HG03378 (cell line): Measurements from ENCODE around the gene CEACAM3.
"Not testable (repeated sequence)": the region's sequence is repeated elsewhere in the genome, so short reads cannot be mapped to it uniquely, and the experiment has no call there.

Experiments used
- ATAC-seq: cut with Tn5 transposase; IDR thresholded peaks from one replicate; pipeline ENCODE4 v1.9.1; 2021; ENCODE audit warnings: mild to moderate bottlenecking, moderate library complexity; ENCODE audit not compliant: unreplicated experiment

Gene CEACAM3

DNA sequence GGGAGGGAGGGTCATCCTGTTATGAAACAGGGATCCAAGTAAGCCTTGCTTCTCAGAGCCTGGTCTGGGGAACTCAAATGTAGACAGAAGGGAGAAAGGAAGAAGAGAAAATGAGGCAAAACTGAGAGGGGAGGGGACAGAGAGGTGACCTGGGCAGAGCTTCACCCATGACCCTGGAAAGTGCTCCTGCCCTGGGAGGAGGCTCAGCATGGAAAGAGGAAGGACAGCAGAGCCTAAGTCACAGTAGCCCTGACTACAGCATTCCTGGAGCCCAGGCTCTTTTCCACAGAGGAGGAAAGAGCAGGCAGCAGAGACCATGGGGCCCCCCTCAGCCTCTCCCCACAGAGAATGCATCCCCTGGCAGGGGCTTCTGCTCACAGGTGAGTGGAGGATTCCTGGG, at the start of gene CEACAM3:
Gene CEACAM3 (plus strand): TSS at position 226 of the 400 bp plus-strand sequence. CDS start 91 bp downstream, at position 317.
- no peak for ATAC-seq

DNA sequence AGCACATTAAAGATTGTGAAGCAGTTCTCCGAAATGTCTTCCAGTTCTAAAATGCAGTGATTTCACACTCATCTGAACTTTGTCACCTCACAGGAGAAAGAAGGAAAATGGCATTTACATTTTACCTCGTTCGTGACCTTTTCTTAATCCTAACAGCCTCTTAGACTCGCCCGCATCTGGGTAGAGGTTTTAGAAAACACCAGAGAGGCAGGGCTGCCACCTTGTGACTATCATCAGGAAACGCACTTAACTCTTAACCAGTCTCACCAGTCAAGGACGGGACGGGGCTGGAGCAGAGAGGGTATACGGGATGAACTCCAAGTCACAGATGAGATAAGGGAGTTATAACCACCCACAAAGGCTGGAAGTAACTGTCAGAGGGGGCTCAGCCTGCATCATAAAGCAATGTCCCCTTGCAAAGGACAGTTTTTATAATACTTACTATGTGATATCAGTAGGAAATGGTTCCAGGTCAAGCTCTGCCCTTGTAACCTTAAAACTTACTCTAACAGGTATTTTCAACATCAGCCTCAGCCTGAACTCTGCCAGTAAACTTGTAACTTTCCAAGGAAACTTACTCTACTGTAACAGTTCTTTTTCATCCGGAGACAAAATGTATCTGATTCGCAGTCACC, 49.7 kb upstream of the CEACAM3 start:
- no peak for ATAC-seq

DNA sequence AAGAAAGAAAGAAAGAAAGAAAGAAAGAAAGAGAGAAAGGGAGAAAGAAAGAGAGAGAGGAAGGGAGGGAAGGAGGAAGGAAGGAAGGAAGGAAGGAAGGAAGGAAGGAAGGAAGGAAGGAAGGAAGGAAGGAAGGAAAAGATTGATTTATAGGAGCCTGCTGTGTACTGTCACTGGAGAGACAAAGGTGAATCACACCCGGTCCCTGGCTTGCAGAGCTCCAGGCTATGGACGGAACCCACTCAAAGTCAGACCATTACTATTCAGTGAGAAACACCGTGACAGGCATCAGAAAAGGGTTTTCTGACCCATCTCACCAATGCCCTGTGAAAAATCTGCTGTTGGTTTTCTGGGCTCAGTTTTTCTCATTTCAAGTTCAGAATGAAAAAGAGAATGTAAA, 48.4 kb upstream of the CEACAM3 start:
- no peak for ATAC-seq

DNA sequence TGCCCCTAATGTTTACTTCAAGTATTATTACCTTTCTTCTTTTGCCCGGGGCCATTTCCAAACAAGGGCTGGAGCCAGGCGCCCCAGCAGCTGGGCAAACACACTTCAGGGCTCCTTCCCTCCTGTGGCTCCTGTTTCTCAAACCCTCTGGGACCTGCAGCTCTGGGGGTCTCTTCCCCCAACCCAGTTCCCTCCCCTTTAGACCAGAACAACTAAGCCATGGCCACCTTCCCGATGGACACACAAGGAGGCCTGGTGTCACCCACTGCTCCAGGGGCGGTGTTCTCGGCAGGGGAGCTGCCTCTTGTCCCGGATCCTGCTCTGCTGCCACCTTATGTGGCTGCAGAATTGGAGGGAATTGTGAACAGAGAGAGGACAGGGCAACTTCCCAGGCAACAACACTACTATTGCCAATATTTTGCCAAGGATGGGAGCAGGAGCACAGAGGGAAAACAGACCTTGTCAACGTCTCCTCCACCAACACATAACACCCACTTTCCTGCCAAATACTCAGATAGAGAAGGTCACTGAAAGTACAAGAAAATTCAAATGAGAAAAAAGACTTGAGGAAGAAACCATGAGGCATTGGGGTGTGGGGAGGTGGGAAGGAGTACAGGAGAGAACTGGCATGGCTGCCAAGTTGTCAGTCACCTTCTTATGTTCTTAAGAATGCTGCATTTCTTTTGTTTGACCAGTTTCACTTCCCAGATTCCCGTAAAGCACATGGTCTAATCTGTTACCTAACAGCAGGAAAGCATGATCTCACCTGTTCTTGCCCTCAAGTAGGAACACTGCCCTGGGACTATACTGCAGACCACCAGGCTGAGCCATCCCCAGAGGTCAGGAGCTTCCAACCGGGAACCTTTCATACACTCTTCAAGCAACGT, 45.9 kb upstream of the CEACAM3 start:
- ATAC-seq: not testable (repeated sequence)

DNA sequence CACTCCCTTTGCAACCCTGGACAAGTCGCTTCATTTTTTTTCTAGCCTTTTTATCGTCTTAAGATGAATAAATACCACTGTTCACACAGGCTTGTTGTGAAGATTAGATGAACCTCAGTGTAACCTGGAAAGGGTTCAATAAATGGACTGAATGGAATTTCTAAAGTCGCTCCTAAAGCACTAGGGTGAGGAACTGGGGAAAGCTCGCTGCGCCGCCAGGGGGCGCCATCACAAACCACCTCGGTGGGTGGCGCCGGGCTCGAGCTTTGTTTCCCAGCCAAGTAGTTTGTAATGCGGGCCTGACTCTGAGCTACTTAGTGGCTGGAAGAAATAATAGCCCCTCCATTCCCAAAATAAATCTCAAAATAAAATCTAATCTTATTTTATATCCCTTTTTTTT, 43.2 kb upstream of the CEACAM3 start:
- no peak for ATAC-seq

DNA sequence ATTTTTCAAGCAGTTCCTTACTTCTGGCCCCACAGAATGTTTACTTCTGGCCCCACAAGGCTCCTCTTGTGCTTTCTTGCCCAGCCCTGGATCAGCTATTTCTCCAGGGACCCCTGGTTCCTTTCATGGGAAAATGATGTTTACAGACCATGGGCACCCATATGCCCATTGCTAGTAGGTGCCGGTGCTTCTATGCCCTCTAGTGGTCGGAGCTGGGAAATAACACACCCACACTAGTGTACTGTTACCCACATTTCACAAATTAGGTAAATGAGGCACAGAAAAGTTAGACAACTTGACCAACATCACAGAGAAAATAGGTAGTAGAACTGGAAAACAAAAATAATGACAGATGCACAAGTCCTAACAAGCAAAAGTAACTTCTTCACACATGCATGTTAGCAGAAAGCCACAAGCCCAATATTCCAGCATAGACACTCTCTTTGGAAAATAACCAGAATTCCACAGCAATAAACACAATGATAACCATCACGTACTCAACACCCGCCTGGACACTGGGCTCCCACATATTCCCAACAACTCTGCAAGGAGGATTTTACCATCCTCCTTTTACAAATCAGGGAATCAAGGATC, 42.4 kb upstream of the CEACAM3 start:
- ATAC-seq: no peak

DNA sequence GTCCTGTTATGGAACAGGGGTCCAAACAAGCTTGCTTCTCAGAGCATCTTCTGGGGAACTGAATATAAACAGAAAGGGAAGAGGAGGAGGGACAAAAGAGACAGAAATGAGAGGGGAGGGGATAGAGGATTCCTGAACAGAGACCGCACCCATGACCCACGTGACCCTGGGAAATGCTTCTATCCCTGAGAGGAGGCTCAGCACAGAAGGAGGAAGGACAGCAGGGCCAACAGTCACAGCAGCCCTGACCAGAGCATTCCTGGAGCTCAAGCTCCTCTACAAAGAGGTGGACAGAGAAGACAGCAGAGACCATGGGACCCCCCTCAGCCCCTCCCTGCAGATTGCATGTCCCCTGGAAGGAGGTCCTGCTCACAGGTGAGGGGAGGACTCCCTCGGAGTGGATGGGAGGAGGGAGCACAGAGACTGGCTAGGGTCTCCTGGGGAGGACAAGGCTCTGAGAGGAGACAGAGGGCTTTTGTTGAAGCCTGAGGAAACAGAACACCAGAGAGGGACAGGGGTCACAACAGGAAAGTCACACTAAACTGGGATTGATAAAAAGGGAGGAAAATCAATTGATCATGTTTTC, 41.0 kb upstream of the CEACAM3 start, which contains the start of gene CEACAM6:
Gene CEACAM6 (plus strand): TSS at position 203 of the 586 bp plus-strand sequence. CDS start 109 bp downstream, at position 312.
- ATAC-seq: no peak

DNA sequence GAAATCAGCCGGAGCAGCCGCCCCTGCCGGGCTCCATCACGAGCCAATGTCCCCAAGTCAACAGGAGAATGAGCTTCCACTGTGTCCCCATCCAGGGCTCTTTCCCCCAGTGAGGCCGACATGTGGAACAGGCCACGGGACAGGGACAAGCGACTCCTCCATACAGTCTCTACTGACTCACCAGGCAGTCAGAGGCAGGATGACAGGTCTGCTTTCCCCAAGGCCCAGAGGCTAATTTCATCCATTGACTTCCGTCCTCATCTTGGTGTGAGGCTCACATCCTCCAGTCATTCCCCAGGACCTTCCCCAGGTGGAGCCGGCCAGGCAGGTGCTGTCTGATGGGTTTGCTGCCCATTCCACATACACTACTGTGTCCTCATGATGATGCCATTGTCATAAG, 37.5 kb upstream of the CEACAM3 start:
- ATAC-seq: no peak

DNA sequence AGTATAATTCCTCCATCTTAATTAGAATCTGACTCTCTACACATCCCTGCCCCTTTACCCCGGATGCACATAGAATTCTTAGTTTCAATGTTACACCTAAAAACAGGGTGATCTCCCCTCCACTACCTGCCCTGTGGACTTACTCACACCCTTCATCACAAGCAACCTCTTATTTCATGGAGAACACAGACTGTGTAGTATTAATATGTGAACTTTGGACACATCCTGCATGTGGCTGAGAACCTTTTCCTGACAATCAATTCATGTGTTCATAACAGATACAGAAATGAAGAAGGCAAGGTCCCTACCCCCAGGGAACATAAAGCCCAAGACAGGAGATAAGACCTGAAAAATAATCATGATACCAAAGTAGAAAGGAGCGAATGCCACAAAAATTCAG, 29.3 kb upstream of the CEACAM3 start:
- no peak for ATAC-seq

DNA sequence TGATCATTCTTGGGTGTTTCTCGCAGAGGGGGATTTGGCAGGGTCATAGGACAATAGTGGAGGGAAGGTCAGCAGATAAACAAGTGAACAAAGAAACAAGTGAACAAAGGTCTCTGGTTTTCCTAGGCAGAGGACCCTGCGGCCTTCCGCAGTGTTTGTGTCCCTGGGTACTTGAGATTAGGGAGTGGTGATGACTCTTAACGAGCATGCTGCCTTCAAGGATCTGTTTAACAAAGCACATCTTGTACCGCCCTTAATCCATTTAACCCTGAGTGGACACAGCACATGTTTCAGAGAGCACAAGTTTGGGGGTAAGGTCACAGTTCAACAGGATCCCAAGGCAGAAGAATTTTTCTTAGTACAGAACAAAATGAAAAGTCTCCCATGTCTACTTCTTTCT, 28.3 kb upstream of the CEACAM3 start:
- not testable (repeated sequence) for ATAC-seq

DNA sequence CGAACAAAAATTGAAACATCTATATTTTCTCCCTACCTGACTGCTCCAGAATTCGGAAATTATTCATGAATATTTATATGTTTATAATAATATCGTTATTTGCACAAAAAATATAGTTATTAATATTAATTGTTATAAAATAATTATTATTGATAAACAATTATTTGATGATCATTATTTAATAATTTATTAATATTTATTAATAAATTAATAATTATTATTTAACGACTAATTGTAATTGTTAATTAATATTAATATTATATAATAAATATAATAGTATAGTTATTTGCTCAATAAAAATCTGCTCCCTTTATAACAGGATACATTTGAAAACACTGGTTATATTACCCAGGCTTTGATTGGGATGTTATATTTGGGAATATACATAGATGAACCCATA, 26.8 kb upstream of the CEACAM3 start:
- no peak for ATAC-seq

DNA sequence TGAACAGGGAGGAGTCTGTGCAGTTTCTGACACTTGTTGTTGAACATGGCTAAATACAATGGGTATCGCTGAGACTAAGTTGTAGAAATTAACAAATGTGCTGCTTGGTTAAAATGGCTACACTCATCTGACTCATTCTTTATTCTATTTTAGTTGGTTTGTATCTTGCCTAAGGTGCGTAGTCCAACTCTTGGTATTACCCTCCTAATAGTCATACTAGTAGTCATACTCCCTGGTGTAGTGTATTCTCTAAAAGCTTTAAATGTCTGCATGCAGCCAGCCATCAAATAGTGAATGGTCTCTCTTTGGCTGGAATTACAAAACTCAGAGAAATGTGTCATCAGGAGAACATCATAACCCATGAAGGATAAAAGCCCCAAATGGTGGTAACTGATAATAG, 25.0 kb upstream of the CEACAM3 start:
- ATAC-seq: no peak

DNA sequence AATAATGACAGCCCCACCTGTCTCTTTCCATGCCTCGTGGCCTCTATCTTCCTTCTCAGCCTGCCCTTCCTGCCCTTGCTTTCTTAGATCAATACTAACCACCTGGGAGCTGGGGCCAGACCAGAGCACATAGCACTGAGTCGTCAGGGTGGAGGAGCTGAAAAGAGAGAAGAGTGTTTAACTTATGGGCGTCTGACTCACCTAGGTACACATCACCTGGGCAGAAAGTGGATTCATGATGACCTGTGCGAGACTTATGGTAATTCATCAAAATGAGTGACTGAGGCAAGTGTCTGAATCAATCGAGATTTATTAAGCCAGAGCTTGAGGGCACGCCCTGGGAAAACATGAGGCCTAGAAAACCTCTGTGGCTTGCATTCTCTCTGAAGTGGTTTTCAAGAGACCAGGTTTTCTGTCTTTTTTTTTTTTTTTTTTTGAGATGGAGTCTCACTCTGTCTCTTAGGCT, 21.8 kb upstream of the CEACAM3 start:
- ATAC-seq: no peak

DNA sequence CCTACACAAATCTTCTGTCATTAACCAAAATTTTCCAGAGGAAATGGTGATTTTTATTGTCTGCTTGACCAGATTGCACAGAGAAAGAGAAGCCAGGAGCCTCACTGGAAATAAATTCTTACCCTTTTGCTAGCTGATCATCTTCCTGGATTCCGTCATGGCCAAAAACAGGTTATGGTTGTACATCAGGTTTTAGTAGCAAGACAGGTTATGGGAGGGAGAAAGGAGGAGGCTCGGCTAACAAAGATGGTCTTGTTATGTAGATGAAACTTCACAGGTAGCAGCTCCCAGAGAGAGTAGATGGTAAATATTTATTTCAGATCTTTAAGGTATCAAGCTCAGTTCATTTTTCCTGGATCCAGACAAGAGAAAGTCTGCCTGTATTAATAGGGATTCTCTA, 19.7 kb upstream of the CEACAM3 start:
- no peak for ATAC-seq

DNA sequence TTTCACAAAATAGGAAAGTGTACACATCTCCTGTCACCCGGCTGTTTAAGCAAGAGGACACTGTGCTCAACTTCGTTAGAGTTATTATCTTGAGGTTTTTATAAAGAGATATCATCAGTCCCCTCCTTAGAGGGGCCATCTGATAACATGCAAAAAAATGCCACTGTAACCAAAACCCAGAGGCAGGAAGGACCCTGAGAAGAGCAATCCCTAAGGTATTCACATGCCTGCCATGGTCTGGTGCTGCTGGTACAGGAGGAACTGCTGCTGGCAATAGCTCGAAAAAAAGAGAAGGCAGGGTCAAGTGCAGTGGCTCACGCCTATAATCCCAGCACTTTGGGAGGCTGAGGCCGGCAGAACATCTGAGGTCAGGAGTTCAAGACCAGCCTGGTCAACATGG, 12.8 kb upstream of the CEACAM3 start:
- no peak for ATAC-seq

DNA sequence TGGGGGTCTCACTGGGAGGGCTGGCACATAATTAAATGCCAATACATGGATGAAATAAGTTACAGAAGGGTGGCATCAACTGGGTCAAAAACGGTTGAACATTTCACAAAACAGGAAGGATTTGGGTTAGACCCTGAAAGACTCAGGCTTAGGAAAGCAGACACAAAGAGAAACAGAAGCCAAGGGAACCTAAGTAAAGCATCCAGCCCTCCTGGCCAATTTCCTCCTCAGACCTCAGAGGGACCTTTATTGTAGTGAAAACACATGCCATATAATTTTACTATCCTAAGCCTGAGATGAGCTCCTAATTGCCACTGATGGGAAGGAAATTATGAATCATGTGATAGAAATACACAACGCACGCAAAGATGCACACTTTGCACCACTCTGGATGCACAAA, 12.1 kb upstream of the CEACAM3 start:
- ATAC-seq: no peak

DNA sequence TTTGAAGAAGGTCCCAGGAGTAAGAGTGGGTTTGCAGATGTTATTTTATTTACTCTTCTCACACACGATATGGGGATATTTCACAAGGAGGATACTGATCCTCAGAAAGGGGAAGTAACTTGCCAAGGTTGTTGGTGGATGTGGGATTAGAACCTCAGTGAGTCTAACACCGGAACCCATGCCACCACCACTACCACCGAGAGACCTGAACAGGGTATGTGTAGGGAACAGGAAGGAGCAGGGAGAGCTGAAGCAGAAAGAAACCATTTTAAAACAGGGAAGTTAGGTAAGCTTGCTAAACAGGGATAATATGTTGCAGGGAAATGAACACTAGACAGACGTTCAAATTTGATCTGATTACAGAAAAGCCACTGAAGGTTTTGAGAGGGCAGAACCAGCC, 11.6 kb upstream of the CEACAM3 start:
- no peak for ATAC-seq

DNA sequence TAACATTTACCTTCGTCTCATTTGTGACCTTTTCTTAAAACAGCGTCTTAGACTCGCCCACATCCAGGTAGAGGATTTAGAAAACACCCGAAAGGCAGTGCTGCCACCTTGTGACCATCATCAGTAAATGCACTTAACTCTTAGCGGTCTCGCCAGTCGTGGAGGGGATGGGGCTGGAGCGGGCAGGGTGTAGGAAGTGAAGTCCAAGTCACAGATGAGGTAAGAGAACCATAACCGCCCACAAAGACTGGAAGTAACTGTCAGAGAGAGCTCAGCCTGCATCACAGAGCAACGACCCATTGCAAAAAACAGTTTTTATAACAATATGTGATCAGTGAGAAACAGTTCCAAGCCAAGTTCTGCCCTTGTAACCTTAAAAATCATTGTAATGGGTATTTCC, 10.7 kb upstream of the CEACAM3 start:
- no peak for ATAC-seq

DNA sequence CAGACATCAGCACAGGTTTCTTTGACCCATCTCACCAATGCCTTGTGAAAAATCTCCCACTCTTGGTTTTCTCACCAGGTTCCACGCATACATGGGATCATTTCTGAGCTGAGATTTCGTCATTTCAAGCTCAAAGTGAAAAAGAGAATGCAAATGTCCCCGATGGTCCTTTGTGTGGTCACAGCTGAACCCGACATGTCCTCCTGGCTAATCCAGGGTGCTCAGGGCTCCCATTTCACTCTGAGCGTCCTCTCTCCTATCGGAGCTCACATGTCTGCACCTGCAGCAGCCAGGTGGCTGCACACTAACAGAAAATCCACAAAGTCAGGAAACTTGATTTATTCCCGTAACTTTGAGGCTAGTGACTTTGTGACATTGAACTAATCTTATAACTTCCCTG, 9.3 kb upstream of the CEACAM3 start:
- no peak for ATAC-seq

DNA sequence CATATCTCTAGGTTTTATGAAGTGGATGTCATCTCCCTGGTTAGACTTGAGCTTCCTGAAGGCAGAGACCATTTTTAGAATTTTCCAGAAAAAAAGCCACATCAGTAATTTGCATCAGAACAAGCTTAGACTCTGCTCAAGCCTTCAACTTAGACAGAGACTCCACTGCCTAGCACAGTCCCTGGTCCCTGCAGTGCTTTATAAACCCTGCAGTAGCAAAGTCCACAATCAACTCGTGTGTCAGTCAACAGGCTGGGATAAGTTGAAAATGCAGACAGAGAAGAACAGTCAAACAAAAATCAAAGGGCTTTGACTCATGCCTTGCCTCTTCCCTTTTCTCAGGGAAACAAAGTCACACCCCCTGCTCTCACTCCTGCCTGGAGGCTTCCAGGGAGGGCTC, 7.9 kb upstream of the CEACAM3 start:
- not testable (repeated sequence) for ATAC-seq

DNA sequence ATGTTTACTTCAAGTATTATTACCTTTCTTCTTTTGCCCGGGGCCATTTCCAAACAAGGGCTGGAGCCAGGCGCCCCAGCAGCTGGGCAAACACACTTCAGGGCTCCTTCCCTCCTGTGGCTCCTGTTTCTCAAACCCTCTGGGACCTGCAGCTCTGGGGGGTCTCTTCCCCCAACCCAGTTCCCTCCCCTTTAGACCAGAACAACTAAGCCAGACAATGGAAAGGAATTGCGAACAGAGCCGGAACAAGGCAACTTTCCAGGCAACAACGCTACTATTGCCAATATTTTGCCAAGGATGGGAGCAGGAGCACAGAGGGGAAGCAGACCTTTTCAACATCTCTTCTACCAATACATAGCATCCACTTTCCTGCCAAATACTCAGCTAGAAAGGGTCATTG, 7.3 kb upstream of the CEACAM3 start:
- ATAC-seq: not testable (repeated sequence)
